ENCODE results near the gene DRAM2.
"Not testable (repeated sequence)": the region's sequence is repeated elsewhere in the genome, so short reads cannot be mapped to it uniquely, and the experiment has no call there.

The DRAM2 gene

GRCh38 chr1:111142356-111142975 lies 2.6 kb upstream of the DRAM2 start:
- DNase-seq: no peak

DNA sequence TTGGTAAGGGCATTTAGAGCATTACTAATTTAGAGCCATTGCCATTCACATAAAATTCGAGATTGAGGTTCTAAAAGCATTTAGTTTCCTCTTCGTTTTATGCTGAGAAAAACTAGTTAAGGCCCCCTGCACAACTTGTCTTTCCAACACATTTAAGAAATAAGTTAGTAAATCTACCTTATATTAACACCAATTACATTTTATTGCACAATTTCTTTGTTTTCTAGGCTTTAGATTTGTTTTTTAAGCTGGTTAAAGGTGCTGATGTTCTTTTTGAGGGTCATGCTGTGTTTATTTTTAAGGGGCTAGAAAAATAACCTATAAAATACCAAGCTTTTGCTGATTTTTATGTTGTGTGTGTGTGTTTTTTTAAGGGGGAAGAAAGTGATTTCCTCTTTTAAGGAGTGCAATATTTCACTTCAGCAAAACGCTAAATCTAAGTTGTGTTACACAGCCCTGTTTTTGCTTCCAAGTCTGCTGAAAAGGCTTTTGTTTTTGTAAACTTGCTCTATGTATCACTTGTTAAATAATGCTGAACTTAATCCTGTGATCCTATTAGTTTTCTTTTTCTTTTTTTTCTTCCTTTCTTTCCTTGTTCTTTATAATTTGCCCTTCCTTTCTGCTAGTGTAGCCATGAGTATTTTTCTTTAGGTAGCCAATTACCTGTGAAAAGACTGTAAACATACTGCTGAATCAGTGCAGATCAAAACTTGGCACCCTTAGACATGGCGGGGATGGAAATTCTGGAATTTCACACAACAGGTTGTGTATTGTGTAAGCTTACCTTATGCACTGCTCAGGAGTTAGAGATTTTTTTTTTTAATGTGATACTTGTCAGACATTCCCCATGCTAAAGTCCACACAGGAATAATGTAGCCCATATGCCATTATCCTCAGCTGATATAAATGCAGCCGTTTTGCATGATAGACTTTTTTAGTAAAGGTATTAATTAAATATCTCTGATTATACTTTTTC lies 1.6 kb upstream of the DRAM2 start:
- DNase-seq: peak in 1 of 2 donors; percentile 35

DNA sequence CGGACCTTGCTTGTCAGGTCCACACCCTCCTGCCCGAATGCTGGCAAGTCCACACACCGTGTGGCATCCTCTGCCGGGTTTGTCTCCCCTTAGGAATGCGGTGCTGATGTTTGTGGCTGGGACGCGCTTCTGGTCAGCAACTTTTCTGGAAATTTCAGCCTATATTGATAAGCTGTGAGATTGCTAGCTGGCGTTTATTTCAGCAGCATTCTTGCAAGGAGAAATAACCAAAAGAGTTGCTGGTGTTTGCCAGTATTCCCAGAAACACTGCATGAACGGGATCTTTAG lies 731 bp upstream of the DRAM2 start:
- DNase-seq: peak; percentile 26 to 48

GRCh38 chr1:111139324-111139955 lies 453 bp downstream of the DRAM2 start:
- peak; percentile 52 to 59 for DNase-seq

- peak; percentile 80 to 82 for DNase-seq
Observed at GRCh38 chr1:111133866-111134265, 6.0 kb downstream of the DRAM2 start.

- no peak for DNase-seq
Observed at GRCh38 chr1:111131693-111132092, 8.2 kb downstream of the DRAM2 start.

- peak in 1 of 2 donors; percentile 65 for DNase-seq
Observed at GRCh38 chr1:111129376-111129775, 10.5 kb downstream of the DRAM2 start.

DNA sequence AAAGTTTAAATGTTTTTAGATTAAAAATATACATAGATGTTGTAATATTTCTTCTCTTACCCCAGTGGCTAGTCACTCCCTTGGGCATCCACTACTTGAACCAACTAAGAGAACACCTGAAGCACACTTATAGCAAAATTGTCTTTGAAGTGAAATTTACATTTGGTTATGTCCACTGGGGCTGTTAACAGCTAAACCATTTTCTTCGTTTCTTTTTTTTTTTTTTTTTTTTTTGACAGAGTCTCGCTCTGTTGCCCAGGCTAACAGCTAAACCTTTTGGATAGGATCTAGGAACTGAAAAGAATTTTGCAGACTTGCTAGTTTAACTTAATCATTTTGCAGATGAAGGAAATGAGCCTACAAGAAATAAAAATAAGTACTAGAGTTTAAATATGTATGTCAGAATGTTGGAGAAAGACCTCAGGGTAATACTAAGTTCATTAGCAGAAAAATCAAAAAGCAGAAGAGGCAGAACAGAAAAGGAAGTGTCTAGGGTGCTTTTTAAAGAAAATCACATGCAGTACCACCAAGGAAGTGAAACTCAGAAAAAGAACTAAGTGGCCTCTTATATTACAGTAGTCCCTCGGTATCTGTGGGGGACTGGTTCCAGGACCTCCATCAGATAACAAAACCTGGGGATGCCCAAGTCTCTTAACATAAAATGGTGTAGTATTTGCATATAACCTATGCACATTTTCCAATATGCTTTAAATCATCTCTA lies 11.8 kb downstream of the DRAM2 start:
- DNase-seq: peak; percentile 68 to 85

GRCh38 chr1:111126354-111126753 lies 13.5 kb downstream of the DRAM2 start:
- no peak for DNase-seq

- no peak for DNase-seq
Observed at GRCh38 chr1:111116496-111116895, 23.4 kb downstream of the DRAM2 start.

- DNase-seq: no peak
Observed at GRCh38 chr1:111110197-111110899, 29.5 kb downstream of the DRAM2 start.

GRCh38 chr1:111104981-111105380 lies 34.9 kb downstream of the DRAM2 start:
- DNase-seq: no peak

DNA sequence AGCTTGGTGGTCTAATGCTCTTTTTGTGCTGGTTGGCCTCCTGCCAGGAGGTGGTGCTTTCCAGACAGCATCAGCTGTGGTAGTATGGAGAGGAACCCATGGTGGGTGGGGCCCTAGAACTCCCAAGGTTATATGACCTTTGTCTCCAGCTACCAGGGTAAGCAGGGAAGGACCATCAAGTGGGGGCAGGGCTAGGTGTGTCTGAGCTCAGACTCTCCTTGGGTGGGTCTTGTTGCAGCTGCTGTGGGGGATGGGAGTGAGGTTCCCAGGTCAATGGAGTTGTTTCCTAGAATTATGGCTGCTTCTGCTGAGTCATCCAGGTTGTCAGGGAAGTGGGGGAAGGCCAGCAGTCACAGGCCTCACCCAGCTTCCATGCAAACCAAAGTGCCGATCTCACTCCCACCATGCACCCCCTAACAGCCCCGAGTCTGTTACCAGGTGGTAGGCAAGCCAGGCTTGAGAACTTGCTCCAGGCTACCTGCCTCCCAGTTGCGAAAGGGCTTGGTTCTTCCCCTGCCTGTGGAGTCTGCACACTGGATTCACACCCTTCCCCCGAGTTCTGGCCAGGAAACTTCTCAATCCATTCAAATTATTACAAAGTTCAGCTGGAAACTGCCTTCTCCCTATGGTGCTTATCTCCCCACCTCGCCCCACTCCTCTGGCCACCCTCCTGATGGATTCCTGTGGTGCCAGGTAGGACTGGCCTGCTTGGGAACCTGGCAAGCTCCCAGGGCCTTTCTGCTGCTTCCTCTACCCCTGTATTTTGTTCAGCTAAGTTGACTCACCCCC lies 37.8 kb downstream of the DRAM2 start:
- DNase-seq: no peak

GRCh38 chr1:111099289-111099688 lies 40.6 kb downstream of the DRAM2 start:
- DNase-seq: no peak

DNA sequence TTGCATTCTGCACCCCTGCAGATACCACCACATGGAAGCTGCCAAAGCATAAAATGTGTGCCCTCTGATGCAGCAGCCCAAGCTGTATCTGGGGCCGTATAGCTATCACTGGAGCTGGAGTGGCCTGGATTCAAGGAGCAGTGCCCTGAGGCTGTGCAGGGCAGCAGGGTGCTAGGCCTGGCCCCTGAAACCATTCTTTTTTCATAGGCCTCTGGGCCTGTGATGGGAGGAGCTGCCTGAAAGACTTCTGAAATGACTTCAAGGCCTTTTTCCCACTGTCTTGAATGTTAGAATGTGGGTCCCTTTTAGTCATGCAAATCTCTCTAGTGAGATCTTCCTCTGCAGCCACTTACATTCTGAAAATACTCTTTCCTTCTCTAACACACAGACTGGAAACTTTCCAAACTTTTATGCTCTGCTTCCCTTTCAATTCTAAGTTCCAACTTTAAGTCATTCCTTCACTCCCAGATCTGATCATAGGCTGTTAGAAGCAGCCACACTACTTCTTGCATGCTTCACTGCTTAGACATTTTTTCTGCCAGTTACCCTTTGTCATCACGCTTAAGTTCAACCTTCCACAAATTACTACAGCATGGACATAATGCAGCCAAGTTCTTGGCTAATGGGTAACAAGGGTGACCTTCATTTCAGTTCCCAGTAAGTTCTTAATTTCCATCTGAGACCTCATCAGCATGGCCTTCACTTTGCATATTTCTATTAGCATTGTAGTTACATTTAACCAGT lies 42.4 kb downstream of the DRAM2 start:
- no peak for DNase-seq

DNA sequence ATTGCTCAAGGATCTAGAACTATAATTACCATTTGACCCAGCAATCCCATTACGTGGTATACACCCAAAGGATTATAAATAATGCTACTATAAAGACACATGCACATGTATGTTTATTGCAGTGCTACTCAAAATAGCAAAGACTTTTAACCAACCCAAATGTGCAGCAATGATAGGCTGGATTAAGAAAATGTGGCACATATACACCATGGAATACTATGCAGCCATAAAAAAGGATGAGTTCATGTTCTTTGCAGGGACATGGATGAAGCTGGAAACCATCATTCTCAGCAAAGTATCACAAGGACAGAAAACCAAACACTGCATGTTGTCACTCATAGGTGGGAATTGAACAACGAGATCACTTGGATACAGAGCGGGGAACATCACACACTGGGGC lies 44.5 kb downstream of the DRAM2 start:
- DNase-seq: not testable (repeated sequence)

DNA sequence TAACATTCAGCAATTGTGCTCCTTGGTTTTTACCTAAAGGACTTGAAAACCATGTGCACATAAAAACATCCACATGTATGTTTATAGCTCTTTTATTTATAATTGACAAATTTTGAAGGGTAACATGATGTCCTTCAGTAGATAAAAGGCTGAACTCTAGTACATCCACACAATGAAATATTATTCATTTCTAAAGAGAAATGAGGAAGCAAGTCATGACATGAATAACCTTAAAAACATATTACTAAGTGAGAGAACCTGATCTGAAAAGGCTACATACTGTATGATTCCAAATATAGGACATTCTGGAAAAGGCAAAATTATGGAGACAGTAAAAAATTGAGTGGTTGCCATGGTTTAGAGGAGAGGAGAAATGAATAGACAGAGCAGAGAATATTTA lies 50.3 kb downstream of the DRAM2 start:
- no peak for DNase-seq

DNA sequence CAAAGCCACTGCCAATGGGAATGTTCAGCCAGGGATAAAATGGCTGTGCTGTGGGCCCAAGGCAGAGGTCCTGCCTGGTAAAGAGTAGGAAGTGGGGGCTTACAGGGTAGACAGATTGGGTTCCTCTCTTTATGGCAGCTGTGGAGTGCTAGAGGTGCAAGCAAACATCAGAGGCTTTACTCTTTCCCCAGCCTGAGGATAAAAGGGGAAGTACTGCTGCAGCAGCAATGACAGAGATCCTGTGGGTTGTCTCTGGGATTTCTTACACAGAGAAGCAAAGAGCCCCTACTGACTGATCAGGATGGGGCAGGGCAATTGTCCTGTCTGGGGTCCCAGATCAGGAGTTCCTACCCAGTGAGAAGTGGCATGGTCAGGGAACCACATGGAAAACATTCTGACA lies 54.2 kb downstream of the DRAM2 start:
- DNase-seq: peak; percentile 28 to 42

DNA sequence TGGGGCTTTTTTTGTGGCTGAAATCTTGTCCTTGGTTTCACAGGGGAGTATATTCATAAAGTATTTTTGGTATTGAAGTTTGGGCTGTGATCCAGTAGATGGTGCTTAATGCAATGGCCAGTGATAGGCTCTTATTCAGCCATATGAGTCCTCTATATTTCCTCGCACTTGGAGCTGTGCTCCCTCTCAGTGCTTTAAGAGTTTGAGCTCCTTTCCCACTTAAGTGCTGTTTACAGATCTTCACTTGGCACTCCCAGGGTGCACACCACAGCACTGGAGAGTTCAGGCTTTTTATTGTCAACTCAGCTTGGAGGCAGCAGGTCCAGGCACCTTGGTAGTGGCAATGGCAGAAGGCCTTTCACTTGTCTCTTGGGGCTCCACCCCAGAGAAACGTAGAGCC lies 54.9 kb downstream of the DRAM2 start:
- DNase-seq: no peak

DNA sequence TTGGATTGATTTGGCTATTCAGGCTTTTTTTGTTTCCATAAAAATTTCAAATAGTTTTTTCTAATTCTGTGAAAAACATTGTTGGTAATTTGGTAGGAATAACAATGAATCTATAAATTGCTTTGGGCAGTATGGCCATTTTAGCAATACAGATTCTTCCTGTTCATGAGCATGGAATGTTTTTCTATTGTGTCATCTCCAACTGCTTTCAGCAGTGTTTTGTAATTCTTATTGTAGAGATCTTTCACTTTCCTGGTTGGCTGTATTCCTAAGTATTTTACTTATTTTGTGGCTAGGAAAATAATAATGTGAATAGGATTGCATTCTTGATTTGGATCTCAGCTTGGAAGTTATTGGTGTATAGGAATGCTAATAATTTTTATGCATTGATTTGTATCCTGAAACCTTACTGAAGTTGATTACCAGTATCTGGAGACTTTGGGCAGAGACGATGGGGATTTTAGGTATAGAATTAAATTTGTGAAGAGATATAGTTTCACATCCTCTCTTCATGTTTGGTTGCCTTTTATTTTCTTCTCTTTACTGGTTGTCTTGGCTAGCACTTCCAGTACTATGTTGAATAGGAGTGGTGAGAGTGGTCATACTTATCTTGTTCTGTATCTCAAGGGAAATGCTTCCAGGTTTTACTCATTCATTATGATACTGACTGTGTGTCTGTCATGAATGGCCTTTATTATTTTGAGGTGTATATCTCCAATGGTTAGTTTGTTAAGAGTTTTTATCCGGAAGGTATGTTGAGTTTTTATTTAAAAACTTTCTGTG lies 57.3 kb downstream of the DRAM2 start:
- DNase-seq: no peak
